Stimulated activated CD8-positive, alpha-beta memory T cell treated with anti-CD3 and anti-CD28 coated beads, Interleukin-15, amount 100 ng/mL, for 48 hours (primary cell): ENCODE measurements around the gene PLPP7.
"Not testable (repeated sequence)": the region's sequence is repeated elsewhere in the genome, so short reads cannot be mapped to it uniquely, and the experiment has no call there.

Experiments used
- DNase-seq, 2 donors: peaks; one replicate each; pipeline ENCODE4 v3.0.0-alpha.2; 2020; ENCODE audit warnings: low read depth in 2 of 2

PLPP7 gene

GRCh38 chr9:131289301-131290035 is at the start of gene PLPP7:
Gene PLPP7, plus strand, starts transcription at chr9:131289723. Its CDS starts 275 bp downstream, at chr9:131289998.
- DNase-seq = no peak

- DNase-seq = no peak
These were observed 49.2 kb upstream of the PLPP7 start for GRCh38 chr9:131240047-131240921.

- DNase-seq = not testable (repeated sequence)
These were observed 45.2 kb upstream of the PLPP7 start for GRCh38 chr9:131244331-131244730.

- DNase-seq = no peak
These were observed 42.9 kb upstream of the PLPP7 start for GRCh38 chr9:131246618-131247017.

- DNase-seq = no peak
These were observed 37.4 kb upstream of the PLPP7 start for GRCh38 chr9:131252120-131252519.

GRCh38 chr9:131253891-131254491 is 35.5 kb upstream of the PLPP7 start:
- DNase-seq = no peak

GRCh38 chr9:131254626-131255025 is 34.9 kb upstream of the PLPP7 start:
- no peak for DNase-seq

- DNase-seq = no peak
These were observed 33.8 kb upstream of the PLPP7 start for GRCh38 chr9:131255676-131256197.

GRCh38 chr9:131257266-131258025 is 32.1 kb upstream of the PLPP7 start:
- no peak for DNase-seq

GRCh38 chr9:131258186-131258585 is 31.3 kb upstream of the PLPP7 start:
- DNase-seq = no peak

- no peak for DNase-seq
These were observed 30.7 kb upstream of the PLPP7 start for GRCh38 chr9:131258698-131259431.

GRCh38 chr9:131259432-131259898 is 30.1 kb upstream of the PLPP7 start:
- no peak for DNase-seq

- no peak for DNase-seq
These were observed 29.5 kb upstream of the PLPP7 start for GRCh38 chr9:131259916-131260597.

GRCh38 chr9:131260751-131261452 is 28.6 kb upstream of the PLPP7 start:
- no peak for DNase-seq

GRCh38 chr9:131262327-131263032 is 27.0 kb upstream of the PLPP7 start:
- no peak for DNase-seq

- not testable (repeated sequence) for DNase-seq
These were observed 26.5 kb upstream of the PLPP7 start for GRCh38 chr9:131263033-131263343.

GRCh38 chr9:131263701-131264100 is 25.8 kb upstream of the PLPP7 start:
- no peak for DNase-seq

GRCh38 chr9:131264231-131264630 is 25.3 kb upstream of the PLPP7 start:
- DNase-seq = no peak
